ENCODE data around the gene NUP133. TPM values are rescaled to one million over a fixed set of nuclear protein-coding genes. Genes with fewer than 3 reads are reported as not detected.
"Not testable (repeated sequence)": the region's sequence is repeated elsewhere in the genome, so short reads cannot be mapped to it uniquely, and the experiment has no call there.

The NUP133 gene
- total and polyA plus RNA-seq, 7 experiments from 2014 or later = 19.4 to 45.8 (median 35.8) TPM

DNA sequence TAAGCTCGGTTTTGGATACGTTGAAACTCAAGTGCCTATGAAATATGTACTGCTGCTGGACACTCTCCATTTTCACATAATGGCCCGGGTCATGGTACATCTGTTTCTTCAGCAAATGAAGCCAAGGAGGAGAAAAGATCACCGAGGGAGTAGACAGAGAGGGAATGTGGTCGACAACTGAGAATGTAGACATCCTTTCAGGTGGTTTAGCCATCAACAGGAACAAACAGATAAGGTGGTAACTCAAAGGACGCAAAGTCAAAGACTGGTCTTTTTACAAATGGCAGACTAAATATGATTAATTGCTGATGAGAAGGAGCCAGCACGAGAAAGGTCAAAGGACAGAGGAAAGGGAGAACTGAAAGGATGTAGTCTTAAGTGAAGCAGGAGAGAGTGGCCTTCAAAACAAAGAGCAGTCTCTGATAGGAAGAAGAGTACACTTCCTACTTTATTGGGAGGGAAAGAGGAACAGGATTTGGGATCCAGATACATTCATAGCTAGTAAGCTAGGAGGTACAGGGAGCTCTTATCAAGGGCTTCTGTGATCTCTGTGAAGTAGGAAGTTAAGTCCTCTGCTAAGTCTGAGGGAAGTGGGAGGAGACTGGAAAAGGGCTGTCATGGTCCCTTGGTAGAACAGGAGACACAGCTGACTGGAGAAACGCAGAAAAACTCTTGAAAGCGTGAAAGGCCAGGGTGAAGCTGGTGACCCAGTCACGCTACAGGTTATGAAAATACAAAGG lies 28.3 kb downstream of the NUP133 start:
- ChIA-PET POLR2A (interaction anchor here (0.7 to 1.4 kb wide), 2 partner anchors 218 to 225 kb away, joined by 3 to 4 read pairs; no protein-coding TSS in a partner anchor), CTCF (interaction anchor here (0.6 to 6.7 kb wide), 3 partner anchors 30 to 1361 kb away, joined by 3 to 107 read pairs (median 3); no protein-coding TSS in a partner anchor)
- no peak overlapping the region for H3K4me3 Mint-ChIP-seq
- Histone ChIP-seq H3K9me3 (ENCODE audit: control insufficient read depth in 2 of 3, low read length in 3 of 3) (no peaks in the 10 kb centered on the region), H3K4me3 (ENCODE audit: low read length) (no peak overlapping the region), H3K27me3 (ENCODE audit: control insufficient read depth in 2 of 2, insufficient read depth in 2 of 2, low read length in 2 of 2) (no peaks in the 10 kb centered on the region), H3K27ac (ENCODE audit: low read depth, low read length) (no peak overlapping the region), H3K36me3 (ENCODE audit: control insufficient read depth in 2 of 3, insufficient read depth in 3 of 3, low read length in 3 of 3) (peaks cover 13 to 78% (median 16%) of the 10 kb centered on the region in 3 experiments), H3K4me1 (ENCODE audit: control insufficient read depth in 2 of 2, insufficient read depth in 2 of 2, low read length in 2 of 2) (no peaks in the 10 kb centered on the region)
- intact Hi-C loops (cut with micrococcal nuclease) = no loop called here
- peaks cover 4 to 19% (median 9%) of the 10 kb centered on the region in 7 donors for H3K4me1 Mint-ChIP-seq
- no peak for DNase-seq
- peak overlapping the region in 2 of 9 donors; percentile 36 to 43 for H3K27ac Mint-ChIP-seq
- no peaks in the 10 kb centered on the region for H3K27me3 Mint-ChIP-seq
- no peak for ATAC-seq
- H3K36me3 Mint-ChIP-seq = peaks cover 9 to 61% (median 41%) of the 10 kb centered on the region in 5 donors
- no peaks in the 10 kb centered on the region for H3K9me3 Mint-ChIP-seq

- ChIA-PET CTCF (interaction anchor here (6.7 kb wide), 1 partner anchor 222 kb away, joined by 107 read pairs; no protein-coding TSS in a partner anchor), POLR2A (no interaction called here)
- peaks cover 12 to 64% (median 44%) of the 10 kb centered on the region in 5 donors for H3K36me3 Mint-ChIP-seq
Observed at GRCh38 chr1:229478852-229479251, 29.3 kb downstream of the NUP133 start.

GRCh38 chr1:229475859-229476258 lies 32.3 kb downstream of the NUP133 start:
- H3K27me3 ChIP-seq (ENCODE audit: control insufficient read depth in 2 of 2, insufficient read depth in 2 of 2, low read length in 2 of 2); H3K9me3 ChIP-seq (ENCODE audit: control insufficient read depth in 2 of 3, low read length in 3 of 3); H3K27ac Mint-ChIP-seq; H3K4me3 Mint-ChIP-seq; H3K4me1 ChIP-seq (ENCODE audit: control insufficient read depth in 2 of 2, insufficient read depth in 2 of 2, low read length in 2 of 2); DNase-seq; ATAC-seq; H3K4me3 ChIP-seq (ENCODE audit: low read length); intact Hi-C loops (cut with micrococcal nuclease); H3K27ac ChIP-seq (ENCODE audit: low read depth, low read length); H3K27me3 Mint-ChIP-seq; H3K9me3 Mint-ChIP-seq: not testable (repeated sequence)
- Mint-ChIP-seq H3K4me1 (peaks cover 0 to 11% (median 9%) of the 10 kb centered on the region in 7 donors), H3K36me3 (peaks cover 18 to 55% (median 43%) of the 10 kb centered on the region in 5 donors)
- CTCF ChIA-PET = interaction anchor here (0.6 to 1.0 kb wide), 2 partner anchors 196 to 787 kb away, joined by 3 read pairs; no protein-coding TSS in a partner anchor
- peaks cover 8 to 77% (median 13%) of the 10 kb centered on the region in 3 experiments for H3K36me3 ChIP-seq (ENCODE audit: control insufficient read depth in 2 of 3, insufficient read depth in 3 of 3, low read length in 3 of 3)
- POLR2A ChIA-PET = interaction anchor here (0.6 to 0.9 kb wide), 2 partner anchors 33 to 216 kb away, joined by 3 read pairs; no protein-coding TSS in a partner anchor

More at GRCh38 chr1:229478852-229479251, 29.3 kb downstream of the NUP133 start:
- Mint-ChIP-seq H3K9me3 (no peaks in the 10 kb centered on the region), H3K4me1 (peaks cover 6 to 19% (median 9%) of the 10 kb centered on the region in 7 donors), H3K4me3 (no peak overlapping the region), H3K27ac (no peak overlapping the region), H3K27me3 (no peaks in the 10 kb centered on the region)
- Histone ChIP-seq H3K4me1 (ENCODE audit: control insufficient read depth in 2 of 2, insufficient read depth in 2 of 2, low read length in 2 of 2) (no peaks in the 10 kb centered on the region), H3K9me3 (ENCODE audit: control insufficient read depth in 2 of 3, low read length in 3 of 3) (no peaks in the 10 kb centered on the region), H3K27me3 (ENCODE audit: control insufficient read depth in 2 of 2, insufficient read depth in 2 of 2, low read length in 2 of 2) (no peaks in the 10 kb centered on the region), H3K27ac (ENCODE audit: low read depth, low read length) (no peak overlapping the region), H3K36me3 (ENCODE audit: control insufficient read depth in 2 of 3, insufficient read depth in 3 of 3, low read length in 3 of 3) (peaks cover 13 to 80% (median 16%) of the 10 kb centered on the region in 3 experiments), H3K4me3 (ENCODE audit: low read length) (no peak overlapping the region)
- no peak for DNase-seq
- no peak for ATAC-seq
- intact Hi-C loops (cut with micrococcal nuclease) = no loop called here

DNA sequence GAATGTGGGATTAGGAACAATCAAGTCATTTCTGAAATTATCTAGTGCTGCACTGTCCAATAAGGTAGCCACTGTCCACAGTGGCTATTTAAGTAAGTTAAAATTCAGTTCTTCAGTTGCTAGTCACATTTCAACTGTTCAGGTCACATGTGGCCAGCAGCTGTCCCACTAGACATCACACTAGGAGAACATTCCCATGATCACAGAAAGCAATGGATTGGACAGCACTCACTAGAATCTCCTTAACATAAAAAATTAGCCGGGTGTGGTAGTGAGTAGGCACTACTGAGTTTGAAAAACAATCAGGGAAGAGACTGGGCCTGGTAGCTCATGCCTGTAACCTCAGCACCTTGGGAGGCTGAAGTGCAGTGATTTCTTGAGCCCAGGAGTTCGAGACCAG lies 33.6 kb downstream of the NUP133 start:
- H3K4me1 Mint-ChIP-seq = peaks cover 0 to 4% (median 3%) of the 10 kb centered on the region in 7 donors
- peaks cover 8 to 83% (median 17%) of the 10 kb centered on the region in 3 experiments for H3K36me3 ChIP-seq (ENCODE audit: control insufficient read depth in 2 of 3, insufficient read depth in 3 of 3, low read length in 3 of 3)
- ATAC-seq (no peak), DNase-seq (no peak)
- no peak overlapping the region for H3K4me3 Mint-ChIP-seq
- no peaks in the 10 kb centered on the region for H3K4me1 ChIP-seq (ENCODE audit: control insufficient read depth in 2 of 2, insufficient read depth in 2 of 2, low read length in 2 of 2)
- H3K27me3 Mint-ChIP-seq = no peaks in the 10 kb centered on the region
- H3K9me3 ChIP-seq (ENCODE audit: control insufficient read depth in 2 of 3, low read length in 3 of 3) = no peaks in the 10 kb centered on the region
- no peaks in the 10 kb centered on the region for H3K9me3 Mint-ChIP-seq
- H3K36me3 Mint-ChIP-seq = peaks cover 19 to 60% (median 48%) of the 10 kb centered on the region in 5 donors
- ChIA-PET CTCF (no interaction called here), POLR2A (no interaction called here)
- H3K27me3 ChIP-seq (ENCODE audit: control insufficient read depth in 2 of 2, insufficient read depth in 2 of 2, low read length in 2 of 2) = no peaks in the 10 kb centered on the region
- H3K27ac ChIP-seq (ENCODE audit: low read depth, low read length) = no peak overlapping the region
- no peak overlapping the region for H3K27ac Mint-ChIP-seq
- intact Hi-C loops (cut with micrococcal nuclease) = no loop called here
- H3K4me3 ChIP-seq (ENCODE audit: low read length) = no peak overlapping the region

GRCh38 chr1:229471175-229471574 lies 37.0 kb downstream of the NUP133 start:
- ChIA-PET POLR2A (no interaction called here), CTCF (interaction anchor here (0.6 kb wide), 1 partner anchor 25 kb away, joined by 4 read pairs; no protein-coding TSS in a partner anchor)
- H3K27me3 ChIP-seq (ENCODE audit: control insufficient read depth in 2 of 2, insufficient read depth in 2 of 2, low read length in 2 of 2) = no peaks in the 10 kb centered on the region
- no peak overlapping the region for H3K4me3 ChIP-seq (ENCODE audit: low read length)
- Mint-ChIP-seq H3K36me3 (peaks cover 19 to 65% (median 50%) of the 10 kb centered on the region in 5 donors), H3K4me3 (no peak overlapping the region), H3K9me3 (no peaks in the 10 kb centered on the region), H3K4me1 (peaks cover 0 to 4% (median 0%) of the 10 kb centered on the region in 7 donors), H3K27ac (peak overlapping the region in 1 of 9 donors; percentile 17), H3K27me3 (no peaks in the 10 kb centered on the region)
- H3K27ac ChIP-seq (ENCODE audit: low read depth, low read length) = no peak overlapping the region
- DNase-seq (no peak), ATAC-seq (no peak)
- no peaks in the 10 kb centered on the region for H3K9me3 ChIP-seq (ENCODE audit: control insufficient read depth in 2 of 3, low read length in 3 of 3)
- intact Hi-C loops (cut with micrococcal nuclease) = no loop called here
- peaks cover 0 to 83% (median 27%) of the 10 kb centered on the region in 3 experiments for H3K36me3 ChIP-seq (ENCODE audit: control insufficient read depth in 2 of 3, insufficient read depth in 3 of 3, low read length in 3 of 3)
- no peaks in the 10 kb centered on the region for H3K4me1 ChIP-seq (ENCODE audit: control insufficient read depth in 2 of 2, insufficient read depth in 2 of 2, low read length in 2 of 2)

DNA sequence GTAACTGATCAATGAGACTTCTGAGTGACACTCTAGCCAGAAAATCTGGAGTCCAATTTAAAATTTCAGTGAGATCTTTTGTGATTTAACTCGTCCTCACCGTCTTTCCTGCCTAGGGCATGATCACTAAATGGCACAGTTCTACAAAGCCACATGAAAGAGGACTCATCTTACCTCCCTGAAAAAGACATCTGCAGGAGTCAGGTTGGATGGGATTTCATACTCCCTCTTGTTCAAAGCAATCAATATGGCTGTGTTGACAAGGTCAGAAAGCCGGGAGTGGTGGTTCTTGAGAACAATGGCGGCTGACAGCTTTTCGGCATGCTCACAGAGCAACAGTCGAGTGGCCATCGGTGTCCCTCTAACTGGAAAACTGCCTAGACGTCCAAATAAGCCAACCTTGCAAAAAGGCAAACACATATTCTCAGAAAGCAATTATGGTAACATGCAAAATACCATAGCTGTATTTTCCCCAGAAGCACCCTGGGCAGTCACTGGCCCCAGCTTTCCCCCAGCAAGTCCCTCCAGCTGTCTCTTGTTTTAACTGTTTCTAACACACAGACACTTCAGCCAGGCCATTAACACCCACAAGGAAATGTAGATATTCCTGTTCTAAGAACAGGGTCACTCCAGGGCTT lies 37.6 kb downstream of the NUP133 start:
- H3K27me3 ChIP-seq (ENCODE audit: control insufficient read depth in 2 of 2, insufficient read depth in 2 of 2, low read length in 2 of 2) = no peaks in the 10 kb centered on the region
- H3K9me3 ChIP-seq (ENCODE audit: control insufficient read depth in 2 of 3, low read length in 3 of 3) = no peaks in the 10 kb centered on the region
- ChIA-PET CTCF (no interaction called here), POLR2A (no interaction called here)
- peak overlapping the region in 1 of 9 donors; percentile 47 for H3K27ac Mint-ChIP-seq
- no peak overlapping the region for H3K27ac ChIP-seq (ENCODE audit: low read depth, low read length)
- H3K36me3 Mint-ChIP-seq = peaks cover 19 to 62% (median 52%) of the 10 kb centered on the region in 5 donors
- peaks cover 2 to 85% (median 27%) of the 10 kb centered on the region in 3 experiments for H3K36me3 ChIP-seq (ENCODE audit: control insufficient read depth in 2 of 3, insufficient read depth in 3 of 3, low read length in 3 of 3)
- no peaks in the 10 kb centered on the region for H3K9me3 Mint-ChIP-seq
- no peak for ATAC-seq
- no peak overlapping the region for H3K4me3 Mint-ChIP-seq
- DNase-seq = no peak
- H3K27me3 Mint-ChIP-seq = no peaks in the 10 kb centered on the region
- H3K4me3 ChIP-seq (ENCODE audit: low read length) = no peak overlapping the region
- no peaks in the 10 kb centered on the region for H3K4me1 ChIP-seq (ENCODE audit: control insufficient read depth in 2 of 2, insufficient read depth in 2 of 2, low read length in 2 of 2)
- H3K4me1 Mint-ChIP-seq = peaks cover 0 to 4% (median 0%) of the 10 kb centered on the region in 7 donors
- intact Hi-C loops (cut with micrococcal nuclease) = no loop called here
